Heart right ventricle (tissue), 16 donors: Measurements from ENCODE around the gene C17orf107. TPM values are rescaled to one million over a fixed set of nuclear protein-coding genes. Genes with fewer than 3 reads are reported as not detected.
A peak's percentile ranks its signal among the peaks of the same experiment; 100 is the strongest.

Experiments
- ATAC-seq, 8 donors: fragments of 200-7000 bp; cut with Tn5 transposase; one replicate each; pipeline ENCODE4 v1.9.1; 2020; ENCODE audit warnings: mild to moderate bottlenecking in 8 of 8, moderate library complexity in 8 of 8, moderate number of reproducible peaks in 1 of 8
- DNase-seq, 2 donors: peaks; one replicate each; pipeline ENCODE4 v3.0.0-alpha.2; 2020
- H3K27ac ChIP-seq, 10 donors: fragments of 200-600 bp; sonication (generic) in 2 of 10; one replicate each; pipeline versions ENCODE4 v1.5.0 to v1.8.0; 2020 to 2022; ENCODE audit warnings: mild to moderate bottlenecking in 3 of 10
- H3K27me3 ChIP-seq, 7 donors: fragments of 200-600 bp; one replicate each; pipeline ENCODE4 v1.8.0; 2021 to 2022; ENCODE audit warnings: mild to moderate bottlenecking in 2 of 7
- H3K36me3 ChIP-seq, 9 donors: fragments of 200-600 bp; sonication (generic) in 1 of 9; one replicate each; pipeline versions ENCODE4 v1.5.0 to v1.8.0; 2020 to 2022; ENCODE audit warnings: mild to moderate bottlenecking in 2 of 9
- H3K4me1 ChIP-seq, 9 donors: fragments of 200-600 bp; sonication (generic) in 1 of 9; one replicate each; pipeline versions ENCODE4 v1.5.0 to v1.8.0; 2020 to 2022; ENCODE audit warnings: mild to moderate bottlenecking in 4 of 9
- H3K4me3 ChIP-seq, 10 donors: fragments of 200-600 bp; sonication (generic) in 2 of 10; one replicate each; pipeline versions ENCODE4 v1.5.0 to v1.8.0; 2020 to 2022; ENCODE audit warnings: mild to moderate bottlenecking in 7 of 10, moderate library complexity in 2 of 10
- H3K9me3 ChIP-seq, 11 donors: fragments of 200-600 bp in 10 of 11; sonication (generic) in 2 of 11; one replicate each; pipeline versions ENCODE4 v1.5.0 to v1.8.0; 2013 to 2022; ENCODE audit warnings: mild to moderate bottlenecking in 2 of 11, control low read depth in 1 of 11, moderate library complexity in 1 of 11
- WGBS, 2 donors: extraction: QIAGEN DNeasy Blood & Tissue Kit; methylation state at CpG; one replicate each; pipeline ENCODE4 v1.1.7; 2013; ENCODE audit warnings: inconsistent platforms in 1 of 2; 5-methylcytosine and 5-hydroxymethylcytosine counted together
- intact Hi-C, 10 donors: fragments of 100-400 bp; cut with DNase I; formaldehyde crosslinking; loops; one replicate each; pipeline versions ENCODE4 v1.11.1 to v1.14.2; 2022
- polyA plus RNA-seq, 2 donors: library from polyadenylated mRNA; stranded (reverse); fragments of 200-250 nt; gene quantifications; one replicate each; pipeline ENCODE4 v1.2.3, GENCODE V29; 2013
- total RNA-seq, 10 donors: library from RNA; stranded (reverse); fragmentation: NEBNext Ultra II Directional in 3 of 10; extraction: Animal tissue kit (Norgen Biotek cat#: 25700) in 3 of 10; gene quantifications; one replicate each; pipeline versions ENCODE4 v1.2.1 to v1.2.4, GENCODE V29; 2021 to 2023
- TF ChIP-seq, protein P1 (sequence below), 9 donors: fragments of 200-600 bp; sonication (generic) in 2 of 9; IDR thresholded peaks; one replicate each; pipeline versions ENCODE4 v1.5.0 to v1.8.0; 2021 to 2022; ENCODE audit warnings: antibody characterized with exemption in 9 of 9, mild to moderate bottlenecking in 5 of 9, moderate library complexity in 1 of 9
- donor health status: Arrhythmogenic right ventricular cardiomyopathy.
- donor health status: ischemic (EF 13 %, LVEDD 7.1; RV severe dilation, severe dysfunction).
- donor health status: healthy with polysubstance abuse.
- donor health status: DM: no; HTN: yes; CAD: no.
- donor health status: DM: no; HTN: no; CAD: no.
- donor health status: ischemic (EF 25% LVEDD 6.9; RV normal size, moderate dysfunction).
- donor health status: ischemic (EF 25% LVEDD 5.7; RV mildly dilated, moderate dysfunction).
- donor health status: healthy.
- donor health status: DM: yes; HTN: yes; CAD: no.
- donor health status: Ischemic cardiomyopathy.
- donor health status: ischemic (EF 35%, LVEDD 5.7; RV mildly dilated, moderate dysfunction).
- donor health status: nonischemic (EF 11% LVEDD 7.7; RV severe dilation, severe dysfunction).
- donor health status: DM: yes; HTN: yes; CAD: no.
- donor health status: PGD.
- donor health status: ischemic (EF 29% LVEDD 5.4; RV normal size, mild dysfunction).
- donor health status: nonischemic (EF 23%, LVEDD 6.1; RV moderate dilation, normal function).

The C17orf107 gene
- total and polyA plus RNA-seq, 12 donors, result 0.28 to 0.86 (median 0.44) TPM; not detected in 1

DNA sequence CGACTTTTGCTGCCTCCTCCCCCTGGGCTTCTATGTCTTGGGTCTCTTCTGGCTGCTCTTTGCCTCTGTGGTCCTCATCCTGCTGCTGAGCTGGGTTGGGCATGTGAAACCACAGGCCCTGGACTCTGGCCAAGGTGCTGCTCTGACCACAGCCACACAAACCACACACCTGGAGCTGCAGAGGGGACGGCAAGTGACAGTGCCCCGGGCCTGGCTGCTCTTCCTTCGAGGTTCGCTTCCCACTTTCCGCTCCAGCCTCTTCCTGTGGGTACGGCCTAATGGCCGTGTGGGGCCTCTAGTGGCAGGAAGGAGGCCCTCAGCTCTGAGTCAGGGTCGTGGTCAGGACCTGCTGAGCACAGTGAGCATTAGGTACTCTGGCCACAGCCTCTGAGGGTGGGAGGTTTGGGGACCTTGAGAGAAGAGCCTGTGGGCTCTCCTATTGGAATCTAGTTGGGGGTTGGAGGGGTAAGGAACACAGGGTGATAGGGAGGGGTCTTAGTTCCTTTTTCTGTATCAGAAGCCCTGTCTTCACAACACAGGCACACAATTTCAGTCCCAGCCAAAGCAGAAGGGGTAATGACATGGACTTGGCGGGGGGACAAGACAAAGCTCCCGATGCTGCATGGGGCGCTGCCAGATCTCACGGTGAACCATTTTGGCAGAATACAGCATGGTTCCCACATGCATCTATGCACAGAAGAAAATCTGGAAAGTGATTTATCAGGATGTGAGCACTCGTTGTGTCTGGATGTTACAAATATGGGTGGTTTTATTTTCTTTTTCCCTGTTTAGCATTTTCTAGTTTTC is 35.0 kb downstream of the C17orf107 start:
- Histone ChIP-seq H3K4me3 (no peak overlapping the region), H3K36me3 (peaks cover 0 to 35% (median 10%) of the 10 kb centered on the region in 9 donors), H3K9me3 (no peaks in the 10 kb centered on the region), H3K4me1 (peaks cover 15 to 45% (median 26%) of the 10 kb centered on the region in 9 donors), H3K27ac (peak overlapping the region in 7 of 10 donors; percentile 13 to 65 (median 42)), H3K27me3 (no peaks in the 10 kb centered on the region)
- ATAC-seq, result peak; percentile 17 to 44 (median 38)
- DNase-seq, result peak in 1 of 2 donors; percentile 37
- TF ChIP-seq, protein P1, sequence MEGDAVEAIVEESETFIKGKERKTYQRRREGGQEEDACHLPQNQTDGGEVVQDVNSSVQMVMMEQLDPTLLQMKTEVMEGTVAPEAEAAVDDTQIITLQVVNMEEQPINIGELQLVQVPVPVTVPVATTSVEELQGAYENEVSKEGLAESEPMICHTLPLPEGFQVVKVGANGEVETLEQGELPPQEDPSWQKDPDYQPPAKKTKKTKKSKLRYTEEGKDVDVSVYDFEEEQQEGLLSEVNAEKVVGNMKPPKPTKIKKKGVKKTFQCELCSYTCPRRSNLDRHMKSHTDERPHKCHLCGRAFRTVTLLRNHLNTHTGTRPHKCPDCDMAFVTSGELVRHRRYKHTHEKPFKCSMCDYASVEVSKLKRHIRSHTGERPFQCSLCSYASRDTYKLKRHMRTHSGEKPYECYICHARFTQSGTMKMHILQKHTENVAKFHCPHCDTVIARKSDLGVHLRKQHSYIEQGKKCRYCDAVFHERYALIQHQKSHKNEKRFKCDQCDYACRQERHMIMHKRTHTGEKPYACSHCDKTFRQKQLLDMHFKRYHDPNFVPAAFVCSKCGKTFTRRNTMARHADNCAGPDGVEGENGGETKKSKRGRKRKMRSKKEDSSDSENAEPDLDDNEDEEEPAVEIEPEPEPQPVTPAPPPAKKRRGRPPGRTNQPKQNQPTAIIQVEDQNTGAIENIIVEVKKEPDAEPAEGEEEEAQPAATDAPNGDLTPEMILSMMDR (IDR thresholded peaks at IDR 0.05), result peak in 5 of 9 donors; percentile 12 to 38 (median 32)
- 16 to 17% methylated on average over 14 of the region's 14 CpGs for WGBS, 2 donors
- intact Hi-C loops, result loop anchor here in 2 of 10 donors (10.0 kb wide), 1 partner anchor 50 kb away; the partner anchor contains the start of gene CAMTA2 (in 2 of the 2)

DNA sequence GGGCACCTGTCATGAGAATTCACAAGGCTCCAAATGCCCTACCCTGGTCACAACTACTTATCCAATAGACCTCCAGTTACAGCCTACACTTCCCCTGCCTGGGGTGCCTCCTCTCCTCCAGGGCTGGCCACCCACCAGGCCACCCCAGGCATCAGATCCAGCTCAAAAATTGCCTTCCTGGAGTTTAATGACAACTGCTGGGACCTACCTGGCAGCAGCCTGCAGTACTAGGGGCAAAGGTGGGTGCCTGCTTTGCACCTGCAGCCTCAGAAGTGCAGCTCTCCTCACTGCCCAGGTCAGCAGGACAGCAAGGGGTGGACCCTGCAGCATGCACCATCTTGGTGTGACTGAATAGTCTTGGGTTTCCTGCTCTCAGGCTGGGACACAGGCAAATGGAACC is 36.3 kb downstream of the C17orf107 start:
- DNase-seq, result no peak
- intact Hi-C loops, result loop anchor here in 2 of 10 donors (10.0 kb wide), 1 partner anchor 49 kb away; the partner anchor contains the start of gene CAMTA2 (in 2 of the 2)
- no peak for ATAC-seq
- H3K27ac ChIP-seq, result no peak overlapping the region
- H3K4me3 ChIP-seq, result no peak overlapping the region
- no peaks in the 10 kb centered on the region for H3K9me3 ChIP-seq
- H3K4me1 ChIP-seq, result peaks cover 15 to 46% (median 28%) of the 10 kb centered on the region in 9 donors
- no peaks in the 10 kb centered on the region for H3K27me3 ChIP-seq
- TF ChIP-seq, protein P1 (IDR thresholded peaks at IDR 0.05), result no peak
- peaks cover 0 to 35% (median 10%) of the 10 kb centered on the region in 9 donors for H3K36me3 ChIP-seq

DNA sequence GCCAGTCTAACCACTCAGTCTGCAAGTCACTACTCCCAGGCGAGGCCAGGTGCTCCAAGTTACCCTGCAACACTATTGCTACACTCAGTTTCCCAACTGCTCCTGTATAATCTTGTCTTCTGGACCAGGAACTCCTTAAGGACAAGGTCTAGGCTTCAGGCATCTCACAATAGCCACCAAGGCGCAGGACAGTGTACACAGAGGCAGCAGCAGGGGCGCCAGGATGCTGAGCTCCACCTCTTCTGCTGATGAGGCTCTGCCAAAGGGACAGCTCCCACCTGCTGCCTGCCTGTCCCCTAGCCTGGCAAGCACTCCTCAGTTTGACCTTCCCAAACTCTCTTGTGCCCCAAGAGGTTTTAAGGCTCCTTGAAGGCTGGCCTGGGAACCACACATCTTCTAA is 37.1 kb downstream of the C17orf107 start:
- intact Hi-C loops, result loop anchor here in 2 of 10 donors (10.0 kb wide), 1 partner anchor 48 kb away; the partner anchor contains the start of gene CAMTA2 (in 2 of the 2)
- TF ChIP-seq, protein P1 (IDR thresholded peaks at IDR 0.05), result no peak
- Histone ChIP-seq H3K27me3 (no peaks in the 10 kb centered on the region), H3K27ac (no peak overlapping the region), H3K4me1 (peaks cover 19 to 53% (median 35%) of the 10 kb centered on the region in 9 donors), H3K4me3 (no peak overlapping the region), H3K36me3 (peaks cover 0 to 35% (median 10%) of the 10 kb centered on the region in 9 donors), H3K9me3 (no peaks in the 10 kb centered on the region)
- ATAC-seq (no peak), DNase-seq (no peak)
- WGBS, 2 donors, result 83 to 85% methylated on average over 3 of the region's 3 CpGs

DNA sequence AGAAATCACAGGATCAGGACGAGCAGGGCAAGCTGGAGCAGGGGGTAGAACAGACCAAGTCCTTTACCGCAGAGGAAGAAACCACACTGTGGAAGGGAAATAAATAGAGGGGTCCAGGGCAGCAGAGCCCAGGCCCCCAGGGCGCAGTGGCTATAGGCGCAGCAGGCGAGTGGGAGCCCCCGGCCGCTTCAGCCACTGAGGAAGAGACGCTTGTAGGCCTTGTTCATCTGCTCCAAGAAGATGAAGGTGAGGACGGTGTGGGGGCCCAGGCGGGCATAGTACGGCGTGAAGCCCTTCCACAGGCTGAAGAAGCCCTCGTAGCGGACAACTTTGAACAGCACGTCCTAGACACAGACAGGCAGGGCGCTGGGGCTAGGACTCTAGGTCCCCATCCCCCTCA is 38.2 kb downstream of the C17orf107 start:
- no peaks in the 10 kb centered on the region for H3K27me3 ChIP-seq
- no peak overlapping the region for H3K4me3 ChIP-seq
- H3K36me3 ChIP-seq, result peaks cover 0 to 44% (median 11%) of the 10 kb centered on the region in 9 donors
- H3K4me1 ChIP-seq, result peaks cover 20 to 57% (median 41%) of the 10 kb centered on the region in 9 donors
- DNase-seq (no peak), ATAC-seq (no peak)
- TF ChIP-seq, protein P1 (IDR thresholded peaks at IDR 0.05), result no peak
- 90 to 94% methylated on average over 16 of the region's 16 CpGs for WGBS, 2 donors
- H3K9me3 ChIP-seq, result no peaks in the 10 kb centered on the region
- intact Hi-C loops, result loop anchor here in 2 of 10 donors (10.0 kb wide), 1 partner anchor 47 kb away; the partner anchor contains the start of gene CAMTA2 (in 2 of the 2)
- H3K27ac ChIP-seq, result peak overlapping the region in 1 of 10 donors; percentile 6
